ENCODE data around the gene RAB11FIP4. TPM values are rescaled to one million over a fixed set of nuclear protein-coding genes. Genes with fewer than 3 reads are reported as not detected.

The RAB11FIP4 gene
- total and polyA plus RNA-seq, 9 of the 15 experiments (the other 6 are each of a cell fraction or from before 2014, with no cell fraction given): 0.62 to 16.6 (median 8.9) TPM

DNA sequence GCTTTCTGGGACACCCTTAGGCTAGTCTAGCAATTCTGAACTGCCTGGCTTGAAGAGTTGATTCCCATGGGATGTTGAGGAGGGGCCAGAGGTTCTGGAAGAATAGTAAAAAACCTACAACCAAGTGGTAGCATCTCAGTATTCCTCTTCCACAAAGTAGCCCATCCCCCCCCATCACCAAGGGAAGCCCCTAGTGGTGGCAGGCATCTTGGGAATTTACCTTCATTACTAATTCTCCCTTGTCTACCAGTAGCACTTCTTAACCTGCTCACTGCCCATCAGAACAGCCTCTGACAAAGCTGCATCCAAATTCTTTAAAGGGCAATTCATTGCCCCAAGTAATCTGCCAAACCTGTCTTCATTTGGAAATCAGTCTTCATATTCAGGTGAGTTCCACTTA lies 12.8 kb upstream of the RAB11FIP4 start:
- Histone ChIP-seq H3K9me1 (ENCODE audit: control insufficient read depth, insufficient read depth, low read length) (no peaks in the 10 kb centered on the region), H3K27ac (ENCODE audit: extremely low read depth, low read depth, low read length) (no peak overlapping the region), H4K20me1 (replicated peaks; ENCODE audit: control insufficient read depth, insufficient read depth, low read length) (no peaks in the 10 kb centered on the region), H3K4me2 (ENCODE audit: insufficient read depth, low read length) (no peak overlapping the region), H3K9ac (ENCODE audit: insufficient read depth in 1 of 2, low read depth in 2 of 2, low read length in 2 of 2) (no peak overlapping the region), H2AFZ (ENCODE audit: low read depth, low read length) (no peak overlapping the region), H3K9me3 (replicated peaks; ENCODE audit: control insufficient read depth, insufficient read depth, low read depth, low read length) (no peaks in the 10 kb centered on the region), H3K4me3 (no peak overlapping the region), H3K27me3 (ENCODE audit: control insufficient read depth in 2 of 2, insufficient read depth in 2 of 2, low read length in 2 of 2) (no peaks in the 10 kb centered on the region), H3K36me3 (ENCODE audit: control insufficient read depth, insufficient read depth, low read length) (peaks cover 22% of the 10 kb centered on the region; the same call in 2 of the 3 replicates), H3K4me1 (replicated peaks in 1 of 2; ENCODE audit: control insufficient read depth in 2 of 2, insufficient read depth in 2 of 2, low read length in 2 of 2) (no peaks in the 10 kb centered on the region), H3K79me2 (ENCODE audit: control insufficient read depth, insufficient read depth, low read length) (no peaks in the 10 kb centered on the region)
- intact Hi-C loops (cut with micrococcal nuclease): loop anchor here (10.0 kb wide), 1 partner anchor 164 kb away; no protein-coding TSS in a partner anchor
- ChIA-PET CTCF (ENCODE audit: low intra/inter-chr PET ratio) (no interaction called here), POLR2A (no interaction called here)
- BruUV-seq (replicated peaks): no TSS peak
- ATAC-seq (no peak), FAIRE-seq (no peak), DNase-seq (ENCODE audit: extremely low read depth in 1 of 4, low spot score in 3 of 4) (no peak)
- TF ChIP-seq, protein P1, sequence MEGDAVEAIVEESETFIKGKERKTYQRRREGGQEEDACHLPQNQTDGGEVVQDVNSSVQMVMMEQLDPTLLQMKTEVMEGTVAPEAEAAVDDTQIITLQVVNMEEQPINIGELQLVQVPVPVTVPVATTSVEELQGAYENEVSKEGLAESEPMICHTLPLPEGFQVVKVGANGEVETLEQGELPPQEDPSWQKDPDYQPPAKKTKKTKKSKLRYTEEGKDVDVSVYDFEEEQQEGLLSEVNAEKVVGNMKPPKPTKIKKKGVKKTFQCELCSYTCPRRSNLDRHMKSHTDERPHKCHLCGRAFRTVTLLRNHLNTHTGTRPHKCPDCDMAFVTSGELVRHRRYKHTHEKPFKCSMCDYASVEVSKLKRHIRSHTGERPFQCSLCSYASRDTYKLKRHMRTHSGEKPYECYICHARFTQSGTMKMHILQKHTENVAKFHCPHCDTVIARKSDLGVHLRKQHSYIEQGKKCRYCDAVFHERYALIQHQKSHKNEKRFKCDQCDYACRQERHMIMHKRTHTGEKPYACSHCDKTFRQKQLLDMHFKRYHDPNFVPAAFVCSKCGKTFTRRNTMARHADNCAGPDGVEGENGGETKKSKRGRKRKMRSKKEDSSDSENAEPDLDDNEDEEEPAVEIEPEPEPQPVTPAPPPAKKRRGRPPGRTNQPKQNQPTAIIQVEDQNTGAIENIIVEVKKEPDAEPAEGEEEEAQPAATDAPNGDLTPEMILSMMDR (IDR thresholded peaks at IDR 0.05 in 2 of 3, conservative IDR thresholded peaks at IDR 0.05 in 1 of 3; ENCODE audit: insufficient read depth in 2 of 3, low read depth in 1 of 3, low read length in 3 of 3): peak in 1 of 3 experiments; percentile 23; a peak in 1 of 6 replicates
- TF ChIP-seq MCM5 (IDR thresholded peaks at IDR 0.05; ENCODE audit: low read depth): no peak
- in situ Hi-C loops (cut with MboI): loop anchor here (10.0 kb wide), 1 partner anchor 464 kb away; no protein-coding TSS in a partner anchor

DNA sequence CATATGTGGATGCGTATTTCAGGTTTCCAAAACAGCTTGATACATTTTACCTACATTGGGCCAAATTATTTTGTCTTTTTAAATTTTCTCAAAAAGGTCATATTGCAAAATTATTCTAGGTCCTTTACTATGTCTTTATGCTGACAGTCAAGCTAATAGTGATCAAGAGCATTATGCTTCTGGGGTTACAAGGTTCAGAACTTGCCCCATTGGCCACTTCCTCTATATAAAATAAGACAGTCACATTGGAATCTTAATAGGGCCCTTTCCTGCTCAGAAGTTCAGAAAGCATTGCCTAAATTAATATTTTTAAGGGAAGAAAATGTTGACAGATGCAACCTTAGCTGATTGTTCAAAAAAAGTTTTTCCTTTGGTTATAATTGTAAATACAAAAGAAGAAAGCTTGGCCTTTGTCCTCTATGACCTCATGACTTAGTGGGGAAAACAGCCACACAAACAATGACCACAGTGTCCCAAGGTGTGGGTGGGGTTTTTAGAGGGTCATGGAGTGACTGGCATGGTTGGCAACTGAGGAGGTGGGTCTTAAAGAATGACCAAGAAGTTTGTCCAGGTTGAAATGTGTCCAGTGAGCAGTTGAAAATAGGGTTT lies 11.8 kb upstream of the RAB11FIP4 start:
- H3K4me3 ChIP-seq: no peak overlapping the region
- no TSS peak for BruUV-seq (replicated peaks)
- TF ChIP-seq EP400 (IDR thresholded peaks at IDR 0.05) (no peak), ZNF12 (CRISPR knock-in tag; IDR thresholded peaks at IDR 0.05) (no peak), CREM (IDR thresholded peaks at IDR 0.05; ENCODE audit: low read depth) (no peak), NFYB (IDR thresholded peaks at IDR 0.05; ENCODE audit: extremely low read depth, insufficient read length) (no peak), PCBP2 (IDR thresholded peaks at IDR 0.05; ENCODE audit: low read depth, low read length, poor library complexity, severe bottlenecking) (no peak), LARP7 (IDR thresholded peaks at IDR 0.05) (no peak), HDGF (IDR thresholded peaks at IDR 0.05) (no peak), GATAD2A (IDR thresholded peaks at IDR 0.05) (no peak), ZZZ3 (IDR thresholded peaks at IDR 0.05) (no peak)
- TF ChIP-seq, protein P2, sequence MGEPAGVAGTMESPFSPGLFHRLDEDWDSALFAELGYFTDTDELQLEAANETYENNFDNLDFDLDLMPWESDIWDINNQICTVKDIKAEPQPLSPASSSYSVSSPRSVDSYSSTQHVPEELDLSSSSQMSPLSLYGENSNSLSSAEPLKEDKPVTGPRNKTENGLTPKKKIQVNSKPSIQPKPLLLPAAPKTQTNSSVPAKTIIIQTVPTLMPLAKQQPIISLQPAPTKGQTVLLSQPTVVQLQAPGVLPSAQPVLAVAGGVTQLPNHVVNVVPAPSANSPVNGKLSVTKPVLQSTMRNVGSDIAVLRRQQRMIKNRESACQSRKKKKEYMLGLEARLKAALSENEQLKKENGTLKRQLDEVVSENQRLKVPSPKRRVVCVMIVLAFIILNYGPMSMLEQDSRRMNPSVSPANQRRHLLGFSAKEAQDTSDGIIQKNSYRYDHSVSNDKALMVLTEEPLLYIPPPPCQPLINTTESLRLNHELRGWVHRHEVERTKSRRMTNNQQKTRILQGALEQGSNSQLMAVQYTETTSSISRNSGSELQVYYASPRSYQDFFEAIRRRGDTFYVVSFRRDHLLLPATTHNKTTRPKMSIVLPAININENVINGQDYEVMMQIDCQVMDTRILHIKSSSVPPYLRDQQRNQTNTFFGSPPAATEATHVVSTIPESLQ (CRISPR knock-in tag; IDR thresholded peaks at IDR 0.05): no peak

More for the DNA sequence above, 11.8 kb upstream of the RAB11FIP4 start:
- Histone ChIP-seq H3K36me3 (ENCODE audit: control insufficient read depth, insufficient read depth, low read length) (peaks cover 14% of the 10 kb centered on the region; the same call in 2 of the 3 replicates), H3K4me2 (ENCODE audit: insufficient read depth, low read length) (no peak overlapping the region), H3K4me1 (replicated peaks in 1 of 2; ENCODE audit: control insufficient read depth in 2 of 2, insufficient read depth in 2 of 2, low read length in 2 of 2) (no peaks in the 10 kb centered on the region), H3K27ac (ENCODE audit: extremely low read depth, low read depth, low read length) (no peak overlapping the region), H4K20me1 (replicated peaks; ENCODE audit: control insufficient read depth, insufficient read depth, low read length) (no peaks in the 10 kb centered on the region), H3K79me2 (ENCODE audit: control insufficient read depth, insufficient read depth, low read length) (no peaks in the 10 kb centered on the region), H3K9ac (ENCODE audit: insufficient read depth in 1 of 2, low read depth in 2 of 2, low read length in 2 of 2) (no peak overlapping the region), H3K27me3 (ENCODE audit: control insufficient read depth in 2 of 2, insufficient read depth in 2 of 2, low read length in 2 of 2) (no peaks in the 10 kb centered on the region), H3K9me1 (ENCODE audit: control insufficient read depth, insufficient read depth, low read length) (no peaks in the 10 kb centered on the region), H3K9me3 (replicated peaks; ENCODE audit: control insufficient read depth, insufficient read depth, low read depth, low read length) (no peaks in the 10 kb centered on the region), H2AFZ (ENCODE audit: low read depth, low read length) (no peak overlapping the region)
- in situ Hi-C loops (cut with MboI) (loop anchor here (10.0 kb wide), 2 partner anchors 365 to 465 kb away; no protein-coding TSS in a partner anchor), intact Hi-C loops (cut with micrococcal nuclease) (loop anchor here (10.0 kb wide), 1 partner anchor 165 kb away; no protein-coding TSS in a partner anchor)
- no peak for ATAC-seq
- FAIRE-seq: no peak
- CTCF ChIA-PET (ENCODE audit: low intra/inter-chr PET ratio): interaction anchor here (0.6 to 1.2 kb wide), 2 partner anchors 145 to 373 kb away, joined by 3 read pairs; no protein-coding TSS in a partner anchor
- POLR2A ChIA-PET: no interaction called here
- 94% methylated on average over 1 of the region's 1 CpG for WGBS (ENCODE audit: insufficient coverage, low coverage, missing lambda C conversion rate)
- no peak for DNase-seq (ENCODE audit: extremely low read depth in 1 of 4, low spot score in 3 of 4)

Measured in K562 (cell line).